Sigmoid colon (tissue), 4 donors: ENCODE data around the gene PLEKHA7.

Source experiments
- POLR2A ChIP-seq, 2 donors: fragments of 450-650 bp; IDR thresholded peaks; one replicate each; pipeline ENCODE4 v1.6.1; 2016; ENCODE audit warnings: antibody characterized with exemption in 2 of 2, mild to moderate bottlenecking in 2 of 2, moderate library complexity in 2 of 2
- POLR2AphosphoS5 ChIP-seq, 4 donors: sonication (generic); formaldehyde crosslinking; IDR thresholded peaks; one replicate each; pipeline ENCODE4 v1.6.1; 2017; ENCODE audit warnings: antibody characterized with exemption in 4 of 4
- TF ChIP-seq, protein P1 (sequence below), 4 experiments: fragments of 450-650 bp in 3 of 4; fragments of 200-600 bp in 1 of 4; IDR thresholded peaks; one replicate each; pipeline ENCODE4 v1.5.1; 2016 to 2019; ENCODE audit warnings: antibody characterized with exemption in 4 of 4, mild to moderate bottlenecking in 3 of 4, moderate library complexity in 2 of 4

DNA sequence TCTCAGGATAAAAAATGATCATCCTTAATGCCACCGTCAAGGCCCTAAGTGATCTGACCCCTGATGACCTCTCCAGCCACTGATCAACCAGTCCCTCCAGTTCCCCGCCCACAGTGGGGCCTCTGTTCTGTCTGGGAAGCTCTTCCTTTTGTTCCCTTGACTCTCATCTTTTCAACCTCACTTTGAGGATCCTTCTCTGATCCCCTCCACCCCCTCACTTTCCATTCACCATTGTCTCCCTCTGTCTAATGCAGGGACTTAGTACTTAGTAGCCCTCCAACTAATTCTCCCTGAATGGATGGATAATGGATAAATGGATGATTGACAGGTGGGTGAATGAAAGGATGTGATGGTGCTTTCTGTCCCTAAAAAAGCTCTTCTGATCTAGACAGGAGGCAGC, 230.1 kb downstream of the PLEKHA7 start:
- no peak for TF ChIP-seq POLR2AphosphoS5 (IDR thresholded peaks at IDR 0.05)
- TF ChIP-seq, protein P1, sequence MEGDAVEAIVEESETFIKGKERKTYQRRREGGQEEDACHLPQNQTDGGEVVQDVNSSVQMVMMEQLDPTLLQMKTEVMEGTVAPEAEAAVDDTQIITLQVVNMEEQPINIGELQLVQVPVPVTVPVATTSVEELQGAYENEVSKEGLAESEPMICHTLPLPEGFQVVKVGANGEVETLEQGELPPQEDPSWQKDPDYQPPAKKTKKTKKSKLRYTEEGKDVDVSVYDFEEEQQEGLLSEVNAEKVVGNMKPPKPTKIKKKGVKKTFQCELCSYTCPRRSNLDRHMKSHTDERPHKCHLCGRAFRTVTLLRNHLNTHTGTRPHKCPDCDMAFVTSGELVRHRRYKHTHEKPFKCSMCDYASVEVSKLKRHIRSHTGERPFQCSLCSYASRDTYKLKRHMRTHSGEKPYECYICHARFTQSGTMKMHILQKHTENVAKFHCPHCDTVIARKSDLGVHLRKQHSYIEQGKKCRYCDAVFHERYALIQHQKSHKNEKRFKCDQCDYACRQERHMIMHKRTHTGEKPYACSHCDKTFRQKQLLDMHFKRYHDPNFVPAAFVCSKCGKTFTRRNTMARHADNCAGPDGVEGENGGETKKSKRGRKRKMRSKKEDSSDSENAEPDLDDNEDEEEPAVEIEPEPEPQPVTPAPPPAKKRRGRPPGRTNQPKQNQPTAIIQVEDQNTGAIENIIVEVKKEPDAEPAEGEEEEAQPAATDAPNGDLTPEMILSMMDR (IDR thresholded peaks at IDR 0.05) = no peak
- TF ChIP-seq POLR2A (IDR thresholded peaks at IDR 0.05) = no peak
